Midbrain (tissue), 1 donor: Measurements from ENCODE around the gene SEMA3B.
"Not testable (repeated sequence)": the region's sequence is repeated elsewhere in the genome, so short reads cannot be mapped to it uniquely, and the experiment has no call there.

Source experiments
- DNase-seq: peaks from one replicate; lab custom pipeline; 2025; lab: John Stamatoyannopoulos, UW

Gene SEMA3B

DNA sequence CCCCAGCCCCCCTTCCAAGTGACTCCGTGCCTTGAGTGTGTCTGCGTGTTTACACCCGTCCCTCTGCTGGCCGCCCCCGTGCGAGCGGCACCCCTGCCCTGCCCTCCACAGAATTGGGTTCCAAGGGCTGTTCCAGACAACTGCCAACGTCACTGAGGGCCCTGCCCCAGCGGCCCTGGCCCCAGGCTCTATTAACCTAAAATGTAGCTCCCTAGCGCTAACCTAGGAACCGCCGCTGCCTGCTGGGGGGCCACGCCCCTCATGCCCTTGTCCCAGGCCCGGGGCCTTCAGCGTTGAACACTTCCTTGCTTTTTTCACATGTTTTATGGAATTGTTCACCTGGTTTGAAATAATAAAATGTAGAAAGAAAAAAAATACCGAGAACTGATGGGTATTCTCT is 10.0 kb upstream of the SEMA3B start:
- no peak for DNase-seq

DNA sequence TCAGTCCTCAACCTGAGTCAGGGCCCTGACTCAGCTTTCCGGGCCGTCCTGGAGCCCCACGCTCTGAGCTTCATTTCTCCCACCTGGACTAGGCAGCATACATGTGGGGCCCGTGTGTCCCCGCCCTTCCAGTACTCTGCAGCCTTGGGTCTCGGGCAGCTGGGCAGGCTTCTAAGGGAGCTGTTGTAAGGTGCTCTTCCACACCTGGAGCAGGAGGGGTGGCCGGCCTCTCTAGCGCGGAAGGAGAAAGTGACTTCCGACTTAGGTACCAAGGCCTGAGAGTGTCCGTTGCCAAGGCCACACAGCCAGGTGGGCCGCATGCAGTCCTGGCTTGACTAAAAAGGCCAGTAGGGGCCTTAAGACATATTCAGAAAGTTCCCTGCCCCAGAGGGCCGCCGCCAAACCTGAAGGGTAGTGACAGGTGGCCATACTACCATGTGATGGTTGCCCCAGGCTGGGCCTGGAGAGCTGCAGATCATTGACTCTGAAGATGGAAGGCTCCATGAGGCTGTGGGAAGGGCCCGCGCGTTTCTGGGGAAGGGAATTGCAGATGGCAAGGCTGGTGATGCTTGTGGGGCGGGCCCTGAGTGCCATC is 9.4 kb upstream of the SEMA3B start:
- no peak for DNase-seq

DNA sequence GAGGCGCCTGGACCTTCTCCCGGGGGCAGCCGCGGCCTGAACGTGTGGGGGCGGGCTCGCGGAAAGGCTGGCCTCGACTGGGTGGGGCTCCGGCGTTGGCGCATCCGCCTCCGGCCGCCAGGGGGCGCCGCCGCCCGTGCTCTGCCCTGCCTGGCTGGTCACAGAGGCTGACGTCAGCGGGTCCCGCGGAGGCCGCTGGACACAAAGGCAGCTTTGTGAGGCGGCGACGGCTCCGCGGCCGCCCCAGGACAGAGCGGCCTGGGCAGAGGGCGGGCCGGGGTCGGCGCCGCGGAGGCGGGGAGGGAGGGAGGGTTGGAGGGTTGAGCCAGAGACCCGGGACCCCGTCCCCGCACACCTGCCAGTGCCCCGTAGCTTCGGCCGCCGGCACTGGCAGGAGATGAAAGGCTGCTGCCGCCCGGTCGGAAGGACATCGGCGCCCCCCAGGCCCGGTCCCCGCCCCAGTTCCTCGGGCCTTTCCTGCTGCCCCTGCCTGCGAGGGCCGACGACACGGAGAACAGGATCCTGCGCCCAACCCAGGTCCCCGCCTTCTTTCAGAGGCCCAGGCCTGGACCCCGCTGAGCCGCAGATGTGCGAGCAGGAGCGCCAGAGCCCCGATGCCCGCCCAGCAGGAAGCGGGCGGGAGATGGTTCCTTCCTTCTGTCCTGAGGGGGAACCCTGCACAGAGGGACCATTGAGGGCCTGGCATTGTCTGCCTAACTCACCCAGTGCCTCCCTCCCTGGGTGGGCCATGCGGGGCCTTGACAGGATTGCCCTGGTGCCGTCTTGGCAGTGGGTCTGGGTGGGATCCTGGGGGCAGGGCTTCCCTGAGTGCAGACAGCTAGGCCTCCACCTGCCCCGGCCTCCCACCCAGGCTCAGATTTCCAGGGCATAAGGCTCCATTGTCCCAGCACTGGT is 8.7 kb upstream of the SEMA3B start:
- DNase-seq, result peak; percentile 95

DNA sequence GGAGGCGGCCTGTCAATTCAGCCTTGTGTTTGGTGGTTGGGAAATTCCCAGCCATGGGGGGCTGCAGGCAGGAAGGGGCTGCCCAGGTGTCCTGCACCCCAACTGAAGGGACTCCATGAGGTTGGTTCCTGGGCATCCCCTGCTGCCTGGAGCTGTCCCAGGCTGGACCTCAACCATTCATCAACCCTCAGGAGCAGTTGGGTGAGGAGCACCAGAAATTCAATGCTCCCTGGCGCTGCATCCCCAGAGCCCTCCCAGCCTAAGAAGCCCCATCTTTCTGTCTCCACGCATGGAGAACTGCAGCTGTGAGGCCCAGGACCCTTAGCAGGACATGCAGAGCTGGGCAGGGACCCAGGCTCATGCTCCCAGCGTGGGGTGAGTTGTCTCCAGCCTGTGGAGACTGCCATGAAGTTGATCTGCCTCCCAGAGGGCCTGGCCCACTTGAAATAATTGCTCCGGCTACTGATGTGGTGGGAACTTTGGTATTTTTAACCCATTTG is 8.0 kb upstream of the SEMA3B start:
- DNase-seq, result peak; percentile 61

DNA sequence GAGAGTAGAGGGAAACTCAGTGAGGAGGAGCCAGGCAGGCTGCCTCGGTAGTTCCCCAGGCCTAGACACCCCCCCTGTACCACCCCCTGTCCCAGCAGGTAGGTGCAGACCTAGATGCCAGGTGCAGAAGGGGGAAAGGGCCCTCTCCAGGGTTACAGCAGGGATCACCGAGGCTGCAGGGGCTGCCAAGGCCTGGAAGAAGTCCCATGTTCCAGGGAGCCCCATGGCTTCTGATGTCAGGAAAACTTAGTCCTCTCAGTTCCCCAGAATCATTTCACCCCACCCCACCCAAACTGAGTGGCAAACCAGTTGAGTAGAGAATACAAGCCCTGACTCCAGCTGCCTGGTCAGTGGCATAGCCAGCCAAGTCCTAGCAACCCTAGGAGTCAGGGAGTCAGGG is 7.4 kb upstream of the SEMA3B start:
- peak; percentile 25 for DNase-seq

DNA sequence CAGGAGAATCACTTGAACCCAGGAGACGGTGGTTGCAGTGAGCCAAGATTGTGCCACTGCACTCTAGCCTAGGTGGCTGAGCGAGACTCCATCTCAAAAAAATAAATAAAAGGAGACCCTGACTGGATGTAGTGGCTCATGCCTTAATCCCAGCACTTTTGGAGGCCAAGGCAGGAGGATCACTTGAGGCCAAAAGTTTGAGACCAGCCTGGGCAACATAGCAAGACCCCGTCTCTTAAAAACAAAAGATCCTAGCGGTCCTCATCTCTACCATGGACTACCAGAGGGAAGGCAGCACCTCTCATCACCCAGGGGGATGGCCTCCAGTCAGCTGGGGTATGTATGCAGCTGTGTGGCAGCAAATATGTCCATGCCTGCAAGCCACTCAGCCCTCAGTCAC is 6.7 kb upstream of the SEMA3B start:
- DNase-seq, result not testable (repeated sequence)

DNA sequence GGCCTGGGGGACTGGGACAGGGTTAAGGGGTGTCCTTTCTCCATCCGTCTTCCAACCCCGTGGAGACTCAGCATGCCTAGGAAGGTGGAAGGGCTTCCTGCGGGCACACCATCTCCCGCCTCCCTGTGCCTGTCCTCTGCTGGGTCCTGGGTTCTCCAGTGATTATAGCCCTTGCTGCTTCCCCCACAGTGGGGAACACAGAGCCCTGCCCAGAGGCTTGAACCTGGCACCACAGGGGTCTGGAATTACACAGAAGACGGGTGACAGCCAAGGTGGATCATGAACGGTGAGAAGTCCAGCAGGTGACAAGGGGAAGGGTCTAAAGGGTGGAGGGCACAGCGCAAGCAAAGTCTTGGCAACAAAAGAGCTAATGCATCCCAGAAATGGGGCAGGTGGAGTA is 6.2 kb upstream of the SEMA3B start:
- DNase-seq, result no peak

DNA sequence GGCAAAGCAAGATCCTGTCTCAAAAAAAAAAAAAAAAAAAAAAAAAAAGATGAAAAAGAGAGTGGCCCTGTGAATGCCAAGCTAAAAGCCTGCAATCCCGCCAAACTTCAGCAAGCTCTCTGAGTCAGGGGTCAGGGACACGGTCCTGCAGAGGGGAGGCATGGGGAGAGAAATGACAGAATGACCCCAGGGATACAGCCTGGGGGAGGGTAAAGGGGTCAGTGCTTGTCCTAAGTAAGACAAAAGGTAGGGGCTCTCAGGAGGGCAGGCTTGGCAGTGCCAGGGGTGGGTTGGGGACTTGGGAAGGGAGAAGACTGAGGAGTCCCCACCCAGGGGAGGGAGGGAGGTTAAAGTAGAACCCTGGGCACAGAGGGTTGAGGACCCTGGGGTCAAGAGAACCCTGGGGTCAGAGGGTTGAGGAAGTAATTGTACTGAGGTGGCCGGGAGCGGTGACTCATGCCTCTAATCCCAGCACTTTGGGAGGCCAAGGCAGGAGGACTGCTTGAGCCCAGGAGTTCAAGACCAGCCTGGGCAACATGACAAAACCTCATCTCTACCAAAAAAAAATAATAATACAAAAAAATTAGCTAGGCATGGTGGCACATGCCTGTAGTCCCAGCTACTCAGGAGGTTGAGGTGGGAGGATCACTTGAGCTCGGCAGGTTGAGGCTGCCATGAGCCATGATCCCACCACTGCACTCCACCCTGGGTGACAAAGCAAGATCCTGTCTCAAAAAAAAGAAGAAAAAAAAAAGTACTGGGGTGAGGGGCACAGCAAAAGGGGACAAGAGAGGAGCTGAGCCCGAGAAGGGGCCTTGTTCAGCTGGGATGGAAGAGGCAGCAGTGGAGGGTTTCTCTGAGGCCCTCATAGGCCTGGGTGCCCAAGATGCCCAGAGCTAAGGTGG is 5.2 kb upstream of the SEMA3B start:
- DNase-seq, result no peak

DNA sequence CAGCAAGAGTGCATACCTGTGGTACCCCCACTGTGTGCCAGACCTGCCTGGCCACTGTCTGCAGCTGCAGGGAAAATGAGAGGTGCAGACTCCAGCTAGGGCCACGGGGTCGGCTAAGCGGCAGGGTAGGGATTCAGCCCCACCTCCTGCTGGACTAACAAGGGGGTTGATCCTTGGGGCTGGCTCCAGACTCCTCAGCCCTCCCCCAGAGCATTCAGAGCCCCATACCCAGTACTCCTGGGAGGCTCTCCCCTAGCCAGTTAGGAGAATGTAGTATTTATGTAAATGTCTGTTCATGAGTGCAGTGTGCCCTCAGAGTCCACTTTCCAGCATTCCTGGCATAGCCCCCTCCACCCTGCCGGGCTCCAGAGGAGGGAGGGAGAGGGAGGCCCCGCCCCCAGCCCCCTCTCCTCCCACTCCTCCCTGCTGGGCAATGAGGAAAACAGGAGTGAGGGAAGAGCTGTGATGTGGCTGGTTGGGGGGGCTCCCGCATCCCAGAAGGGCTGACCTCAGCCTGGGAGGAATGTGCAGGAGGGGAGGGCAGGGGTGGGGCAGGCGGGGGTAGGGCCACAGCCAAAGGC is 4.5 kb upstream of the SEMA3B start:
- DNase-seq, result peak; percentile 84

DNA sequence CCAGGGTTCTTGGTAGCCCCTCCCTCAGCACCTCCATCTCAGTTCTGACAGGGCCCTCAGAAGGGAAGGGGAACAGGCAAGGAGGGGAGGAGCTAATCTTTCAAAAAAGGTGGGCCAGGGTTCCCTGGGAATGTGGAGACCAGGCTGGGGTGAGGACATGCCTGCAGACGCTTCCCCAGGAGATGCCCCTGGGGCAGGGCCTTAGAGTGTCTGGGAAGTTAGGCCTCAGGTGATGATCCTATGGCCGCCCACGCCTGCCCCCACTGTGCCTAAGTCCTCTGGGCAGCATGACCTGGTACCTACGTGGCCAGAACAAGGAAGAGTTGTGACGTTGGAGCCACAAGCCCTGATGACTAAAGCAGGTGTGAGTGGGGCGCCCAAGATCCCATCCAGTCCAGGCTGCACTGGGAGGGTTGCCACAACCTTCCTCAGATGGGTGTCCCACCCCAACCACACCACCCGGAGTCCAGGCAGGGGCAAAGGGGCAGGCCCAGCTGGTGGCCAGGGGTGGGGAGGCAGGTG is 3.9 kb upstream of the SEMA3B start:
- DNase-seq, result no peak

DNA sequence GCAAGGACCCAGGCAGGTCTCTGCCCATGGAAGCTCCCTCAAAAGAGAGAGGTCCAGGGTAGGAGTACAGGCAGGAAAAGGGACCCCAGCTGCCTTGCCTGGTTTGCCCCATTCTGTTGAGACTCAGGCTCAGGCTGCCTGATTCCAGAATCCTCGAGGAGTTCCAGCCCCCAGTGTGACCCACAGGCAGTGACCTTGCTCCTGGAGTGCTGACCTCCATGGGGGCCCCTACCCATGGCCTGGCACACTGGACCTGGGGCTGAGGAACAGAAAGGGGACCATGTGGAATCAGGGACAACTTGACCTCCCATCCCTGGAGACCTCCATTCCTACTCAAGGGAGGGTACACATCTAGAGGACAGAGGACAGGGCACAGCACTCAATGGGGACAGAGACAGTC is 3.4 kb upstream of the SEMA3B start:
- no peak for DNase-seq

DNA sequence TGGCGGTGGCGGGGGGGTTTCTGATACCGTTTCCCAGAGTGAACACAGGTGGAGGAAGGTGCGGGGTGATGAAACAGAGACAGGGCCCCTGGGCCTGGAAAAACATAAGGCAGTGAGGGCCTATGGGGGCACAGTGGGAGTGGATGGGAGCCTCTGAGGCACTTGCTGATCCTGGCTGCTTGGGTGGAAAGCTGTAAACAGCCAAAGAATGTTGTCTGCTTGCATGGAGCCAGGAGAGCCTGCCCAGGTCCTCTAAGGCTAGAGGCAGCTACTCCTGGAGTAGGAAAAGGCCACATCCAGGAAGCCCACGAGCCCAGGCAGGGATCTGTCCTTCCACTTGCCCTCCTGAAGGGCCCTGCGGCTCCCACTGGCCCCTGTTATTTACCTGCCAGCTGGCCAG is 2.9 kb upstream of the SEMA3B start:
- no peak for DNase-seq

DNA sequence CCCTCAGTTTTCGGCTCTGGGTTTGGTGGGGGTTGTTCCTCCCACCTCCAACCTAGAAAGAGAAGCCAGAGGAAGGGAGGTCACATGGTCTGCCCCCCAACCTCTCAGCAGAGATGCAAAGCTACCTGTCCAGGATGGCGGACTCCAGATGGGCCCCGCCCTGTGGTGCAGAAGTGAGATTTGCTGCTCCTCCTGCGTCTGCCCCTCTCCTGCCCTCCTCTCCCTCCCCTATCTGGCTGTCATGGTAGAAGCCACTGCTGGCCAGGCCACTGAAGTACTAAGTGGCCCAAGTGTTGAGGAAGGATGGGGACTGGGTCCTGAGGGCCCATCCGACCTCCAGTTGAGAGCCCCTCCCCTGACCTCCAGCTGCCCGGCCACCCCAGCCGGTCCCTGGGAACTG is 2.1 kb upstream of the SEMA3B start:
- no peak for DNase-seq

DNA sequence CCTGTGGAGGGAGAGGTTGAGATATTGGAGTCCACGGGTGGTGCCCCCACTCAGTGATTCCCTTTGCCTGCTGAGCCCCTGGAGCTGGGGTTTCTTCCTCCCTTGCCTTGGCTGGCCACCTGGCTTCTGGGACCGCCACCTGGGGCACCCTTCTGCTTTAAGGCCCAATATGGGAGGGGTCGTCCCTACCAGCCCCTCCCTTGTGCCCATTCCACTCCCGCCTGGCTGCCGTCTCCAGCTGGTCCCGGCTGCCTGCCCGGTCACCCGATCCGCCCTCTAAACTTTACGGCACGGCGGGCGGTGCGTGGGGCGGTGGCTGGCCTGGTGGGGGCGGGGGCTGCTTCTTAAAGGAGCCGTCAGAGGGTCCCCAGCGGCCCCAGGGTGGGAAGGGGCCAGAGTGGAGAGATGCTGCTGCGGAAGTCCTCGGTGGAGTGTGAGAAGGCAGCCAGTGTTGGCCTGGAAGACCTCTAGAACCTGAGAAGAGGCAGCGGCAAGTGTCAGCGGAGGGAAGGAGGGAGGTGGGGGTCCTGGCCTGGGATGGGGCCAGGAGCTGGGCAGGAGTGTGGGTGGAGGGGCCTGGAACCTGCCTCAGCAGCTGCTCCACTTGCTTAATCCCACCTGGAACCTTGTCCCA is 1.6 kb upstream of the SEMA3B start:
- peak; percentile 71 for DNase-seq

DNA sequence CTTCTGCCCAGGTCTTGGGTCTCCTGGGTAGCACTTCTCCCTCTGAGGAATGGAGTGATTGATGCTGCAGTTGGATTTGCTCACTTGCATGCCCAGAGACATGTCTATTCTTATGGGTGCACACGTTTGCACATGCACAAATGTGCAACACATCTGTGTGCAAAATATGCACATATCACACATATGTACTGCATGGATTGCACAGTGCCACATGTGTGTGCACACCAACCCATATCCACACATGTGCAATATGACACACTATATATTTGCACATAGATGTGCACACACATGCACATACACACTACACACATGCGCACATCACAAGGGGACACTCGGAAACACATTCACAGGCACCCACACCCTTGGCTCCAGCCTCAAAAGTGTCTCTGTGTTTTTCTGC is 671 bp upstream of the SEMA3B start:
- DNase-seq, result peak; percentile 56

DNA sequence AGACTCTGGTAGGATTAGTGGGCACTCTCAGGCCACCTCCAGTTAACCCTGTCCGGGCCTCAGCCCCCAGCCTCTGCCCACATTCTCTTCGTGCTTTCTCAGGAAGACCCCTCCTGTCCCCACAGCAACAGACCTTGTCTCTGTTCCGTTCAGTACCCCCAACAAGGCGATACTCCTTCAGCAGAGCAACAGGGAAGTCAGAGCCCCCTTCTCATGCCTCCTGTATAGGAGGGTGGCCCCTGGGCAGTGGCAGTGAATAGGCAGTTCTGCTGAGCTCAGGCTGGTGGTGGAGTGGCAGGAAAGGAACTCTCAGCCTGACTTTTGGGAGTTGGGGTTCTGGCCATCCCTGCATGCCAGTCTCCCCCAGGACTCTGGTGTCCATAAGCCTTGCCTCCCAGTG is 513 bp downstream of the SEMA3B start:
- DNase-seq, result no peak

DNA sequence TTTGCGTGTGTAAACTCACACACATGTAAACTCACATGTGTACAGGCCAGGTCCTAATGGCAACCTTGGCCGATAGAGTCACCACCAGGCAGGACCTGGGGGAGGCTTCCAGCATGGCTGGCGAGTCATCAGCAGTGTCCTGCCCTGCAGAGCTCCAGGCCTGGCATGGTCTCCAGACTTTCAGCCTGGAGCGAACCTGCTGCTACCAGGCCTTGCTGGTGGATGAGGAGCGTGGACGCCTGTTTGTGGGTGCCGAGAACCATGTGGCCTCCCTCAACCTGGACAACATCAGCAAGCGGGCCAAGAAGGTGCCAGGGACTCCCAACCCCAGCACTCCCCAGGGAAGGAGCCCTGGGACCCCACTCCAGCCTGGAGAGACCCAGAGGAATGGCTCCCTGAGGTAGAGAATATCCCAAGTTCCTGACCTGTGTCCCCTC is 1.0 kb downstream of the SEMA3B start:
- DNase-seq, result no peak

DNA sequence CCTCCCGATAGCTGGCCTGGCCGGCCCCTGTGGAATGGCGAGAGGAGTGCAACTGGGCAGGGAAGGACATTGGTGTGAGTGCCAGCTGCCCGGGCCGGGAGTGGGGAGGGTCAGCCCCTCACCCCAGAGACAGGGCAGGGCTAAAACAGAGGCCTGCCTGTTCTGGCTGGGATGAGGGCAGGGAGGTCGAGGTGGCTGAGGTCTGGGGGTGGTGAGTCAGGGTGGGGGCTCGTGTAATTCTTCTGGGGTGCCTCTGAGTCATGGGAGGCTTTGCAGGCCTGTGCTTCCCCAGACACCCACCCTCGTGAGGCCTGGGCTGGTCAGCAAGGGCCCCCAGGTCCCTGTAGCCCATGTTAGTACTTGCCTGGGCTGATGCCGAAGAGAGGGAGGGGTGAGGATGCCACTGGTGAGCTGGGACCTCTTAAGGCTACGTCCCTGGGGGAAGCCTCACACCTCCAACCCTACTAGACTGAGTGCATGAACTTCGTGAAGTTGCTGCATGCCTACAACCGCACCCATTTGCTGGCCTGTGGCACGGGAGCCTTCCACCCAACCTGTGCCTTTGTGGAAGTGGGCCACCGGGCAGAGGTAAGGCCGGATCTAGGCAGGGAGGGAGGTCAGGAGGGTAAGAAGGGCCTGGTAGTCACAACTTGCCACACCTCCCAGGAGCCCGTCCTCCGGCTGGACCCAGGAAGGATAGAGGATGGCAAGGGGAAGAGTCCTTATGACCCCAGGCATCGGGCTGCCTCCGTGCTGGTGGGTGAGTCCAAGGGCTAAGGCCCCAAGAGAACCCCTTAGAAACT is 1.7 kb downstream of the SEMA3B start:
- DNase-seq, result no peak

DNA sequence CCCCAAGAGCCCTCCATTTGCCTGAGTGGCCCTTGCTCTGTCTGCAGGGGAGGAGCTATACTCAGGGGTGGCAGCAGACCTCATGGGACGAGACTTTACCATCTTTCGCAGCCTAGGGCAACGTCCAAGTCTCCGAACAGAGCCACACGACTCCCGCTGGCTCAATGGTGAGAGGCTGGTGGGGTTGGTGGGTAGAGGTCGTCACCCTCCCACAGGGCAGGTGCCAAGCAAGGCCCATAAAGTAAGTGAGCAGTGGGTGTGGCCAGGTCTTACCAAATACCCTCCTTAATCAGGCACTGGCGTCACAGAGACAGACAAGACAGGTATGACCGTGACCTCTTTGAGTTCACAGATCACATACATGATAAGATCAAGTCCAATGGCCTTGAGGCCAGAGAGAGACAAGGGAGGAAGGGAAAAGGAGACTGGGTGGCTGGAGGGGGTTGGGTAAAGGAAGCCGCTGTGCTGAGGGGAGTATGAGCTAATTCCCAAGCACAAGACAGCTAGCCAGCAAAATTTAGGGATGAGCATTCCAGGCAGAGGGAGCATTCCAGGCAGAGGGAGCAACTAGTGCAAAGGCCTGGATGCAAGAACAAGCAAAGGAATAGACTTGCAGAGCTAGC is 2.5 kb downstream of the SEMA3B start:
- no peak for DNase-seq

DNA sequence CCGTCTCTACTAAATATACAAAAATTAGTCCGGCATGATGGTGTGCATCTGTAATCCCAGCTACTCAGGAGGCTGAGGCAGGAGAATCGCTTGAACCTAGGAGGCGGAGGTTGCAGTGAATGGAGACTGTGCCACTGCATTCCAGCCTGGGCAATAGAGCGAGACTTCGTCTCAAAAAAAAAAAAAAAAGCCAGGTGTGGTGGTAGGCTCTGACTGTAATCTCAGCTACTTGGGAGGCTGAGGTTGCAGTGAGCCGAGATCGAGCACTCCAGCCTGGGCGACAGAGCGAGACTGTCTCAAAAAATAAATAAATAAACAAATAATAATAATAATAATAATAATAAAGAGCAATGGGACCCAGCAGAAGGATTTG is 3.6 kb downstream of the SEMA3B start:
- DNase-seq, result not testable (repeated sequence)
